IPS-18c (cell line): ENCODE data around the gene APBB2.

ENCODE experiments used
- H3K4me3 ChIP-seq: 2 replicates; pipeline ENCODE4 v1.7.0; 2013; ENCODE audit warnings: low read depth, mild to moderate bottlenecking, low read length, moderate library complexity; ENCODE audit not compliant: insufficient read depth
- H3K9me3 ChIP-seq: one replicate; pipeline ENCODE4 v1.6.1; 2013; ENCODE audit warnings: mild to moderate bottlenecking, low read length, moderate library complexity; ENCODE audit not compliant: control insufficient read depth, insufficient read depth

Gene APBB2

GRCh38 chr4:41202820-41203568 is 11.3 kb downstream of the APBB2 start:
- no peak overlapping the region for H3K4me3 ChIP-seq
- no peaks in the 10 kb centered on the region for H3K9me3 ChIP-seq

GRCh38 chr4:41202356-41202755 is 12.0 kb downstream of the APBB2 start:
- no peaks in the 10 kb centered on the region for H3K9me3 ChIP-seq
- H3K4me3 ChIP-seq, result no peak overlapping the region

GRCh38 chr4:41200486-41201017 is 13.8 kb downstream of the APBB2 start:
- H3K9me3 ChIP-seq, result no peaks in the 10 kb centered on the region
- no peak overlapping the region for H3K4me3 ChIP-seq

GRCh38 chr4:41199788-41200187 is 14.6 kb downstream of the APBB2 start:
- Histone ChIP-seq H3K4me3 (no peak overlapping the region), H3K9me3 (no peaks in the 10 kb centered on the region)

GRCh38 chr4:41197996-41198395 is 16.3 kb downstream of the APBB2 start:
- Histone ChIP-seq H3K4me3 (no peak overlapping the region), H3K9me3 (no peaks in the 10 kb centered on the region)

- Histone ChIP-seq H3K9me3 (no peaks in the 10 kb centered on the region), H3K4me3 (no peak overlapping the region)
Measured at GRCh38 chr4:41197495-41197894, 16.8 kb downstream of the APBB2 start.

- Histone ChIP-seq H3K9me3 (no peaks in the 10 kb centered on the region), H3K4me3 (no peak overlapping the region)
Measured at GRCh38 chr4:41196633-41197332, 17.6 kb downstream of the APBB2 start.

GRCh38 chr4:41192136-41192535 is 22.2 kb downstream of the APBB2 start:
- Histone ChIP-seq H3K4me3 (no peak overlapping the region), H3K9me3 (no peaks in the 10 kb centered on the region)

GRCh38 chr4:41189666-41190065 is 24.7 kb downstream of the APBB2 start:
- no peak overlapping the region for H3K4me3 ChIP-seq
- H3K9me3 ChIP-seq, result no peaks in the 10 kb centered on the region

- Histone ChIP-seq H3K9me3 (no peaks in the 10 kb centered on the region), H3K4me3 (no peak overlapping the region)
Measured at GRCh38 chr4:41189076-41189475, 25.3 kb downstream of the APBB2 start.

- no peak overlapping the region for H3K4me3 ChIP-seq
- H3K9me3 ChIP-seq, result no peaks in the 10 kb centered on the region
Measured at GRCh38 chr4:41185614-41186592, 28.4 kb downstream of the APBB2 start.

- H3K4me3 ChIP-seq, result no peak overlapping the region
- H3K9me3 ChIP-seq, result no peaks in the 10 kb centered on the region
Measured at GRCh38 chr4:41184009-41184408, 30.3 kb downstream of the APBB2 start.

GRCh38 chr4:41183021-41183553 is 31.3 kb downstream of the APBB2 start:
- no peaks in the 10 kb centered on the region for H3K9me3 ChIP-seq
- H3K4me3 ChIP-seq, result no peak overlapping the region

- H3K4me3 ChIP-seq, result no peak overlapping the region
- H3K9me3 ChIP-seq, result no peaks in the 10 kb centered on the region
Measured at GRCh38 chr4:41181037-41181436, 33.3 kb downstream of the APBB2 start.

GRCh38 chr4:41179498-41180195 is 34.7 kb downstream of the APBB2 start:
- Histone ChIP-seq H3K9me3 (no peaks in the 10 kb centered on the region), H3K4me3 (no peak overlapping the region)
